ENCODE results near the gene MCF2L2. TPM values are rescaled to one million over a fixed set of nuclear protein-coding genes. Genes with fewer than 3 reads are reported as not detected.

MCF2L2 gene
- total and polyA plus RNA-seq, 2 experiments from 2014 or later: not detected

DNA sequence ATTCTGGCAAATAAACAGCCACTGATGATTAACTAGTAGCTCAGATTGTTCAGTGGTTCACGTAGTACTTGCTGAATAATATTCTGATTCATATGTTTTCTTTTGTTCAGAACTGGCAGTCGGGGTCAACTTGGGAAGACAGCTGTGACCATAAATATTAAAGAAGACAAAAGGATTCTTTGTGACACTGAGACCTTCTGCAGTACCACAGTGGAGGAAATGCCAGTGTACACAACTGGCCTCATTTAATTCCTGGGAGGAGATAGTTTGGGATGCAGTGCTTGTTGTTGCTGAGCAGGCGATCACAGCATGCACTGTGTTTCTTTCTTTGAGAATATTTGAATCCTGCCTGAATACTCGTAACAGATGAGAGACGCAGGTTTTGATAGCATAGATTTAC is 26.7 kb upstream of the MCF2L2 start:
- peak; percentile 71 for DNase-seq
- H3K27ac ChIP-seq: no peak overlapping the region
- in situ Hi-C loops (cut with MboI): no loop called here
- peaks cover 9% of the 10 kb centered on the region for H3K4me1 ChIP-seq (ENCODE audit: insufficient read depth)
- no peak overlapping the region for H3K4me2 ChIP-seq (ENCODE audit: unreplicated experiment)
- H4K20me1 ChIP-seq (ENCODE audit: insufficient read depth): no peaks in the 10 kb centered on the region
- no peaks in the 10 kb centered on the region; the same call in 1 of the 2 replicates for H3K79me2 ChIP-seq (ENCODE audit: insufficient read depth)
- WGBS, 2 experiments (ENCODE audit: low coverage in 1 of 2, low lambda C conversion rate in 2 of 2, missing lambda C conversion rate in 2 of 2): 57 to 58% methylated on average over 5 of the region's 5 CpGs
- H3F3A ChIP-seq (ENCODE audit: insufficient read depth): peaks cover 10% of the 10 kb centered on the region
- H3K27me3 ChIP-seq (replicated peaks; ENCODE audit: insufficient read depth): no peaks in the 10 kb centered on the region
- no peaks in the 10 kb centered on the region for H3K9me2 ChIP-seq (ENCODE audit: insufficient read depth)
- H3K36me3 ChIP-seq (ENCODE audit: low read depth): no peaks in the 10 kb centered on the region
- H2AFZ ChIP-seq: no peak overlapping the region
- H3K4me3 ChIP-seq: no peak overlapping the region
- TF ChIP-seq EZH2phosphoT487 (IDR thresholded peaks at IDR 0.05; ENCODE audit: insufficient read depth, low read depth): no peak
- TF ChIP-seq EZH2 (IDR thresholded peaks at IDR 0.05; ENCODE audit: insufficient read depth, poor library complexity, severe bottlenecking): no peak
- no peak overlapping the region for H3K9ac ChIP-seq
- no peaks in the 10 kb centered on the region for H3K9me3 ChIP-seq (ENCODE audit: low read depth)

DNA sequence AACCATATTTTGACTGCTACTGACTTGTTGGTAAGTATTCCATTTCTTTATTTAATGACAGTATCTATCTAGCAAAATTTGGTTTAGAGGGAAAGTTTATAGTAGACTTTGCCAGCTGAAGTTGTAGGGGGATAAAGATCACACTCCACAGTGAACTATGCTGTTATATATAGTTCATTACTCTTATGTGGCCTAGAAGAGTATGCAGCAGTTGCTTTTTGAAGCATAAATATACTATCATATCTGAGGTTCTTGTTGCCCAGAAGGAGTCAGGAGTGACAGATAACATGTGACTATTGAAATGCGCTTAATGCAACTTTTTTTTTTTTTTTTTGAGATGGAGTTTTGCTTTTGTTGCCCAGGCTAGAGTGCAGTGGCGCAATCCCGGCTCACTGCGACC is 25.6 kb upstream of the MCF2L2 start:
- Histone ChIP-seq H3K9me3 (ENCODE audit: low read depth) (no peaks in the 10 kb centered on the region), H3K9me2 (ENCODE audit: insufficient read depth) (no peaks in the 10 kb centered on the region), H3K4me3 (no peak overlapping the region), H3K36me3 (ENCODE audit: low read depth) (no peaks in the 10 kb centered on the region), H3K79me2 (ENCODE audit: insufficient read depth) (no peaks in the 10 kb centered on the region; the same call in 1 of the 2 replicates), H3K27me3 (replicated peaks; ENCODE audit: insufficient read depth) (no peaks in the 10 kb centered on the region), H3K27ac (no peak overlapping the region), H2AFZ (no peak overlapping the region), H3F3A (ENCODE audit: insufficient read depth) (peaks cover 10% of the 10 kb centered on the region), H4K20me1 (ENCODE audit: insufficient read depth) (no peaks in the 10 kb centered on the region), H3K9ac (no peak overlapping the region), H3K4me2 (ENCODE audit: unreplicated experiment) (no peak overlapping the region), H3K4me1 (ENCODE audit: insufficient read depth) (peaks cover 9% of the 10 kb centered on the region)
- no peak for DNase-seq
- no peak for TF ChIP-seq EZH2 (IDR thresholded peaks at IDR 0.05; ENCODE audit: insufficient read depth, poor library complexity, severe bottlenecking)
- WGBS, 2 experiments (ENCODE audit: low coverage in 1 of 2, low lambda C conversion rate in 2 of 2, missing lambda C conversion rate in 2 of 2): 94 to 96% methylated on average over 4 of the region's 4 CpGs
- in situ Hi-C loops (cut with MboI): no loop called here

DNA sequence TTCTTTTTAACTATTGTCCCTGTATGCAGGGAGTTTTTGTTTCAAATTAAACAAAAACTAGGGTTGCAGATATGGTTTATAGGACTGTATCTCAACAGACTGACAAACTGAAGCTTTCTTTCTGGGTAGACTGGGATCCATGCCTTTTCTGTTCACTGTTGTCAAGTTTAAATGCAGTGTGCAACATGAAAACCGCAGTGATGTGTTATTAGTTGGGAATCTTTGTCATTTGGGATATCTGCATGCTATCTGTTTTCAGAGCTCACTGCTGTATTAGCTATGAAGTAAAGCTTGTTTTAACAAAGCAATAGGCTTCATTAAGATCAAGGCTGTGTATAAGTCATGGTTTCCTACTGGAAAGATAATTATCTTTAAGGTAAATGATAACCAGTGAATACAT is 21.4 kb upstream of the MCF2L2 start:
- Histone ChIP-seq H4K20me1 (ENCODE audit: insufficient read depth) (no peaks in the 10 kb centered on the region), H3K9me3 (ENCODE audit: low read depth) (no peaks in the 10 kb centered on the region), H3K4me3 (no peak overlapping the region), H2AFZ (no peak overlapping the region), H3K36me3 (ENCODE audit: low read depth) (no peaks in the 10 kb centered on the region), H3K27me3 (replicated peaks; ENCODE audit: insufficient read depth) (no peaks in the 10 kb centered on the region), H3K9ac (no peak overlapping the region), H3K27ac (no peak overlapping the region), H3K4me2 (ENCODE audit: unreplicated experiment) (no peak overlapping the region), H3K9me2 (ENCODE audit: insufficient read depth) (no peaks in the 10 kb centered on the region), H3K79me2 (ENCODE audit: insufficient read depth) (no peaks in the 10 kb centered on the region; the same call in 1 of the 2 replicates), H3F3A (ENCODE audit: insufficient read depth) (peaks cover 3% of the 10 kb centered on the region), H3K4me1 (ENCODE audit: insufficient read depth) (peaks cover 14% of the 10 kb centered on the region)
- WGBS, 2 experiments (ENCODE audit: low coverage in 1 of 2, low lambda C conversion rate in 2 of 2, missing lambda C conversion rate in 2 of 2): 100% methylated on average over 1 of the region's 1 CpG
- DNase-seq: no peak
- in situ Hi-C loops (cut with MboI): no loop called here
- TF ChIP-seq EZH2 (IDR thresholded peaks at IDR 0.05; ENCODE audit: insufficient read depth, poor library complexity, severe bottlenecking) (no peak), EZH2phosphoT487 (IDR thresholded peaks at IDR 0.05; ENCODE audit: insufficient read depth, low read depth) (no peak)

DNA sequence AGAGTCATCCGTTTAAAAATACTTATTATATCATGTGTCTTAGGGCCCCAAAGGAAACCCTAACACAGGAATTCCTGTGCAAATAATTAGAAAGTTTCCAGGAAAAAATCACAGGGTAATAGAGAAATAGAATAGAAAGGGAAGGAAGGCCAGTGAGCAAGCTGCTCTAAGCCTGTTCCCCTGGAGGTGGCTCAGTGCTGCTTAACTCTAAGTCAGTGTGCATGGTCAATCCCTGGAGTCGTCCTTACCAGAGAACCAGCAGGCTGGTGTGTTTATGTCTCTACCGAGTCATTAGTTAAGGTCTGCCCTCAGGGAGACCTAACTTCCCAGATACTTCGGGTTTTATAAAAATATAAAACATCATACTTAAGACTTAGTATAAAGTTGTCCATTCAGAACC is 21.0 kb upstream of the MCF2L2 start:
- H3K4me3 ChIP-seq: no peak overlapping the region
- H3K9ac ChIP-seq: no peak overlapping the region
- H3K9me3 ChIP-seq (ENCODE audit: low read depth): no peaks in the 10 kb centered on the region
- in situ Hi-C loops (cut with MboI): no loop called here
- peaks cover 12% of the 10 kb centered on the region; the same call in 1 of the 2 replicates for H3K4me1 ChIP-seq (ENCODE audit: insufficient read depth)
- DNase-seq: peak; percentile 36
- H3K4me2 ChIP-seq (ENCODE audit: unreplicated experiment): no peak overlapping the region
- no peaks in the 10 kb centered on the region for H3K9me2 ChIP-seq (ENCODE audit: insufficient read depth)
- 56 to 57% methylated on average over 4 of the region's 4 CpGs for WGBS, 2 experiments (ENCODE audit: low coverage in 1 of 2, low lambda C conversion rate in 2 of 2, missing lambda C conversion rate in 2 of 2)
- H3K27ac ChIP-seq: no peak overlapping the region
- H4K20me1 ChIP-seq (ENCODE audit: insufficient read depth): no peaks in the 10 kb centered on the region
- H3K27me3 ChIP-seq (replicated peaks; ENCODE audit: insufficient read depth): no peaks in the 10 kb centered on the region
- H3K36me3 ChIP-seq (ENCODE audit: low read depth): no peaks in the 10 kb centered on the region
- no peak for TF ChIP-seq EZH2 (IDR thresholded peaks at IDR 0.05; ENCODE audit: insufficient read depth, poor library complexity, severe bottlenecking)
- TF ChIP-seq EZH2phosphoT487 (IDR thresholded peaks at IDR 0.05; ENCODE audit: insufficient read depth, low read depth): no peak
- H2AFZ ChIP-seq: no peak overlapping the region
- H3F3A ChIP-seq (ENCODE audit: insufficient read depth): no peaks in the 10 kb centered on the region
- no peaks in the 10 kb centered on the region; the same call in 1 of the 2 replicates for H3K79me2 ChIP-seq (ENCODE audit: insufficient read depth)
